ENCODE data around the gene ZNF3.
"Not testable (repeated sequence)": the region's sequence is repeated elsewhere in the genome, so short reads cannot be mapped to it uniquely, and the experiment has no call there.

ZNF3 gene

DNA sequence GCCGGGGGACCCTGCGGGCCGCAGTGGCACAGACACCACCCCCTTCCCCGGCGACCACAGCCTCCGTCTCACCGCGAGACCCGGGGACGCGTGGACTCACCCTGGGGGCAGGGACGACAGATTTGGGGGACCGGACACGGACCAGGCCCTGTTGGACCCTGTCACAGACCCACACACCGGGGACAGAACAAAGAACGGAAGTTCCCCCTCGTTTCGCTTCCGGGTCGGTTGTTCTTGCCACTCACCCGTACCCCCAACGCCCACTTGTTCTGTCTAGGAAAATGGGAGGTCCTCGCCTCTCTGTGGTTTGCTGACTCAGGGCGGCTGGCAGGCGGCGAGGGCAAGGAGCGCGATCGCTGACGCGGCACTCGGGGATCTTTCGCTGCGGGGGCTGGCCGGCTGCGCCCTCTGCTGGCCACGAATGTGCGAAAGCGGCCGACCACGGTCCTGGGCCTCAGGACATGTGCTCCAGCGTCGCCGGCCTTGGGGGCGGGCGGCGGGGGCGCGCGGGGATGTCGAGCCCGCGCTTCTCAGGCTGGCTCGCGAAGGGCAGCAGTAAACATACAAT, at the start of gene ZNF3:
Gene ZNF3, minus strand, starts transcription at position 189 of the 568 bp plus-strand sequence. CDS start 4,366 bp downstream, outside the sequence.
- DNase-seq (ENCODE audit: insufficient read length, low spot score) (peak; percentile 87), FAIRE-seq (peak; percentile 98)

- DNase-seq (ENCODE audit: insufficient read length, low spot score) (peak; percentile 52), FAIRE-seq (no peak)
These were observed 49.3 kb upstream of the ZNF3 start for GRCh38 chr7:100130608-100131453.

DNA sequence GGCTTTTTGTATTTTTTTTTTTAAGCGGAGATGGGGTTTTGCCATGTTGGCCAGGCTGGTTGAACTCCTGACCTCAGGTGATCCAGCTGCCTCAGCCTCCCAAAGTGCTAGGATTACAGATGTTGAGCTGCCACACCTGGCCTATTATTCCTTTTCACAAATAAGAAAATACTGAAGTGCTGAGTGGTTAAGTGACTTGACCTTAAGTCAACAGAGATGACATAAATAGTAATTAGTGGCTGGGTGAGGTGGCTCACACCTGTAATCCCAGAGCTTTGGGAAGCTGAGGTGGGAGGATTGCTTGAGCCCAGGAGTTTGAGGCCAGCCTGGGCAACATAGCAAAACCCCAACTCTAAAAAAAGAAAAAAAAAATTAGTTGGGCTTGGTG, 48.7 kb upstream of the ZNF3 start:
- FAIRE-seq; DNase-seq (ENCODE audit: insufficient read length, low spot score): not testable (repeated sequence)

DNA sequence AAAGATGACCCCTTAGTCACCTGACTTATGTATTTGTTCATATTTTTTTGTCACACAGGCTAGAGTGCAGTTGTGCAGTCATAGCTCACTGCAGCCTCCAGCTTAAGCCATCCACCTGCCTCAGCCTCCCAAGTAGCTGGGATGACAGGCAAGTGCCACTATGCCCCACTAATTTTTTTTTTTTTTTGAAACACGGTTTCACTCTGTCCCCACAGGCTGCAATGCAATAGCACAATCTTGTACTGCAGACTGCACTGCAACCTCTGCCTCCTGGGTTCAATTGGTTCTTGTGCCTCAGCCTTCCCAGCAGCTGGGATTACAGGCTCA, 47.1 kb upstream of the ZNF3 start:
- no peak for FAIRE-seq

GRCh38 chr7:100127866-100128636, 46.5 kb upstream of the ZNF3 start:
- DNase-seq (ENCODE audit: insufficient read length, low spot score) (no peak), FAIRE-seq (no peak)

More for the DNA sequence above, 47.1 kb upstream of the ZNF3 start:
- DNase-seq (ENCODE audit: insufficient read length, low spot score), result no peak

GRCh38 chr7:100126931-100127865, 45.7 kb upstream of the ZNF3 start, which contains the start of gene MBLAC1:
TSS of gene MBLAC1 (plus strand) at chr7:100126967. CDS start at chr7:100127396, 429 bp downstream.
- FAIRE-seq, result peak; percentile 89
- DNase-seq (ENCODE audit: insufficient read length, low spot score), result peak; percentile 72

DNA sequence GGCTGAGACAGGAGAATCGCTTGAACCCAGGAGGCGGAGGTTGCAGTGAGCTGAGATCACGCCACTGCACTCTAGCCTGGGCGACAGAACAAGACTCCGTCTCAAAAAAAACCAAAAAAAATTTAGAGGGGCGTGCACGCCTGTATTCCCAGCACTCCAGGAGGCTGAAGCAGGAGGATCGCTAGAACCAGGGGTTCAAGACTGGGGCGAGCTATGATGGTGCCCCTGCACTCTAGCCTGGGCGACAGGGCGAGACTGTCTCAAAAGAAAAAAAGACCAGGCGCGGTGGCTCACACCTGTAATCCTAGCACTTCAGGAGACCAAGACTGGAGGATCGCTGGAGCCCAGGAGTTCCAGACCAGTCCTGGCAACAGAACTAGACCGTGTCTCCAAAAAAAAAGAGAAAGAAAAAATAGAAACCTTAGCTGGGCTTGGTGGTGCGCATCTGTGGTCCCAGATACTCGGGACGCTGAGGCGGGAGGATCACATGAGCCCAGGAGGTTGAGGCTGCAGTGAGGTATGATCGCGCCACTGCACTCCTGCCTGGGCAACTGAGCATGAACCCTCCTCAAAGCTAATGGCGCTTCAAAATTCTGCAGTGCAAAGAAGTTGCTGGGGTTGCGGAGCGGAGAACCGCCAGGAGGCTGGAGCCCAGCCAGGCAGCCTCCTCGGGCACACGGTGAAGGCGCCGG, 44.9 kb upstream of the ZNF3 start:
- FAIRE-seq (no peak), DNase-seq (ENCODE audit: insufficient read length, low spot score) (no peak)

GRCh38 chr7:100124301-100125230, 43.0 kb upstream of the ZNF3 start:
- no peak for FAIRE-seq
- DNase-seq (ENCODE audit: insufficient read length, low spot score), result no peak

DNA sequence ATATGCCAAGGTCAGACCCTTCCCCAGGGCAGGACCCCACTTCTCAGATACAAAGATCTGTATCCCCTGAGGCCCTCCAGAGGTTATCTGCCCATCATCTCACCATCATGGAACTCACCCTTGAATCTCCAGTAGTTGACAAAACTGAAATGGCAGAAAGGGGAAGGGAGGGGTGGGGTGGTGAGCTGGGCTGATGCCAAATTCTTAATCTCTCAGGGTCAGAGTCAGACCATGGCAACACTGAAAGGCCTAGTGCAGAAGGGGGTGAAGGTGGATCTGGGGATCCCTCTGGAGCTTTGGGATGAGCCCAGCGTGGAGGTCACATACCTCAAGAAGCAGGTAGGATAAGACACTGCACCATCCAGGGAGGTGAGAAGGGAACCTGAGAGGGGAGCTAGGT, 41.0 kb upstream of the ZNF3 start:
- no peak for DNase-seq (ENCODE audit: insufficient read length, low spot score)
- FAIRE-seq, result no peak

GRCh38 chr7:100122067-100122466, 40.5 kb upstream of the ZNF3 start:
- DNase-seq (ENCODE audit: insufficient read length, low spot score), result no peak
- FAIRE-seq, result no peak

DNA sequence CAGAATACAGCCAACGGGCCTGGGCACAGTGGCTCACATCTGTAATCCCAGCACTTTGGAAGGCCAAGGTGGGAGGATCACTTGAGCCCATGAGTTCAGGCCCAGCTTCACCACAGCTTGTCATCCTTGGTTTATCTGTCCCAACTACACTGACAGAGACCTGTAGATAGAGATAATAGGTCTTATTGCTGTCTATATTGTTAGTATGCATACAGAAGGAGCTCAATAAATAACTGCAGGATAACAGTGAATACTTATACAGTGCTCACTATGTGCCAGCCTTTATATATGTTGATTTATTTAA, 39.2 kb upstream of the ZNF3 start:
- FAIRE-seq, result no peak
- DNase-seq (ENCODE audit: insufficient read length, low spot score), result no peak

DNA sequence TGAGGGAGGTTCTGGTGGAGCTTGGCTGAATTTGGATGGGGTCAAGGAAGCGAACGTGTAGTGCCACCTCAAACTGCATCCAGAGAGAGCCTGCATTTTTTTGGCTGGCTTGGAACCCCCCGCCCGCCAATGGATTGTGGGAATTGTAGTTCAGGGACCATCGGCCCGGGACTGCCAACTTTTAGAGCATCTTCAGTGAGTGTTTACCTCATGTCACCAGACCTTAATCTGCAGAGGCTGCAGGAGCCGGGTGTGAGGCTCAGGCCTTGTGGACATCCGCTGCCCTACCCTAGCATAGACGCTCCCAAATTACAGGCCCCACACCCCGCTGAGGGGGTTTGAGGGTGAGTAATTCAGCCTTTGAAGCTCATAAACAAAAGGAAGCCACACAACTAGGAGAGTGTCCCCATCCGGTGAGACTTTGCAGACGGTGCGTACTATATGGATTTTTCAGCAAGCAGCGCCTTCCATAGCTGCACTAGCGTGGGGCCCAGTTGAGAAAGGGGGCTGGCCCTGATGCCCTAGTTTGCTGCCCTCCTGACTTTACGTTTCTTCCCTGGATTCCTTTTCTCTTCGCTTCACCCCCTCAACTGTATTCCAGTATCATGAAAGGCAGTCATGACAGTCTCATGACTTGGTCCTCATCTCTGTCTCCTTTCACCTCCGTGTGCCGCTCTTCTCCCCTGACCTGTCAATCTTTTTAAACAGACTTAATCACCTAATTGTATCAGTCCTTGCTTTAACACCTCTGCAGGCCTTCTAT, 38.6 kb upstream of the ZNF3 start:
- peak; percentile 36 for DNase-seq (ENCODE audit: insufficient read length, low spot score)
- FAIRE-seq, result no peak

DNA sequence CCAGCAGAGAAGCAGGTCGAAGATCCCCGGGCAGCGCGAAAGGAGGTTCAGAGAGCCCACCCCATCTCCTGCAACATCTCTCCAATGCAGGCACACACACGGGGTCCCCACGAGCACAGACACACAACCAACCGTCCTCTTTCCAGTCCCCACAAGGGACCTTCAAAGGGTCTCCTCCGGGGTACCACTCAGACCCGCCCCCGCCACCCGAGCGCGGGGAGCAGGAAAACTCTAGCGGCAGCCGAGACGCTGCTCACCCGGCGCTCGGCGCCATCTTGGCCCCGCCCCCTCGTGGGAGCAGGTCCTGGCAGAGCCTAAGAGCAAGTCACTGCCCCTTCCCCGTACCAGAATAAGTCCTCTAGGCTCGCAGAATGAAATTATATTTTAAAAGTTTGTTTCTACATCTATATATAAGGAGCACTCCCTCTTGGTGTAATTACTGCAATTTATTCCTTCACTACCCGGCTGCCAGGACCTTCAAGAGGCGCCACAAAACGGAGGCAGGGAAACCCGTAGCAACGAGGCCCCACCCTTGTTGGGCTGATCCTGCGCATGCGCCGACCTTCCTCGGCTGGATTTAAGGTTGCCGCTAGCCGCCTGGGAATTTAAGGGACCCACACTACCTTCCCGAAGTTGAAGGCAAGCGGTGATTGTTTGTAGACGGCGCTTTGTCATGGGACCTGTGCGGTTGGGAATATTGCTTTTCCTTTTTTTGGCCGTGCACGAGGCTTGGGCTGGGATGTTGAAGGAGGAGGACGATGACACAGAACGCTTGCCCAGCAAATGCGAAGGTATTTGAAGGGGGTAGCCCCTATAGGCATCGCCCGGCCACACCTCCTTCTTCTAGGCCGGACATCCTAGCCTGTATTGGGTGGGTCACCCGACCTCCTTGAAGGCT, 37.8 kb upstream of the ZNF3 start, which contains the start of the genes CNPY4 and TAF6:
Gene CNPY4, plus strand, starts transcription at position 563 of the 898 bp plus-strand sequence. Its CDS starts 111 bp downstream, at position 674.
Gene TAF6, minus strand, starts transcription at position 287 of the 898 bp plus-strand sequence. CDS start 5,149 bp downstream, outside the sequence.
- peak; percentile 97 for DNase-seq (ENCODE audit: insufficient read length, low spot score)
- peak; percentile 86 for FAIRE-seq

DNA sequence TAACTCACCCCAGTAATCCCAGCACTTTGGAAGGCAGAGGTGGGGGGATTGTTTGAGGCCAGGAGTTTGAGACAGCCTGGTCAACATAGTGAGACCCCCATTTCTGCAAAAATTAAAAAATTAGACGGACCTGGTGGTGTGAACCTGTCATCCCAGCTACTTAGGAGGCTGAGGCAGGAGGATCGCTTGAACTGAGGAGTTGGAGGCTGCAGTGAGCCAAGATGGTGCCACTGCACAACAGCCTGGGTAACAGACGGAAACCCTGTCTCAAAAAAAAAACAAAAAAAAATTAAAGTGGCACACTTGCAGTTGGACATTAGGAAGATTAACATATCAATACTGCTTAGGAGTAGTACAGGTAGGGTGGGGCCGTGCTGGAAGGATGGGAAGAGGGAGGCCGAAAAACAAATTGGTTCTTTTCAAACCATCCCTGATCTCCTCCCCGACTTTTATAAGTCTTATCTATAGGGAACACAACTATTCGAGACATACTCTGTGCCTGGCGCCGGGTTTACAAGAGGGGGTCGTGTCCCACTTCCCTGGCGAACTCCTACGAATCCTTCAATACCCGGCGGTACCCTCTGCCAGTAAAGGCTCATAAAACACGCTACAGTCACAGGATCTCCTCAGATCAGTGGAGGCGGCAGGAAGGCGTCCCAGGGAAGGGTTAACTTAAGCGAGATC, 37.0 kb upstream of the ZNF3 start:
- DNase-seq (ENCODE audit: insufficient read length, low spot score) (no peak), FAIRE-seq (no peak)

GRCh38 chr7:100115026-100115425, 33.5 kb upstream of the ZNF3 start:
- no peak for FAIRE-seq
- no peak for DNase-seq (ENCODE audit: insufficient read length, low spot score)

GRCh38 chr7:100111914-100112313, 30.4 kb upstream of the ZNF3 start:
- DNase-seq (ENCODE audit: insufficient read length, low spot score) (no peak), FAIRE-seq (no peak)
